ENCODE data around the gene FRAS1.

- TF ChIP-seq GATA2 (IDR thresholded peaks at IDR 0.05; ENCODE audit: low read depth, low read length) (no peak), GATA3 (IDR thresholded peaks at IDR 0.05; ENCODE audit: low read depth, low read length) (no peak)
Observed at GRCh38 chr4:78379040-78379439, 321.9 kb downstream of the FRAS1 start.
